Right atrium auricular region (tissue), 2 donors: ENCODE measurements around the gene PTPRA. TPM values are rescaled to one million over a fixed set of nuclear protein-coding genes. Genes with fewer than 3 reads are reported as not detected.
"Not testable (repeated sequence)": the region's sequence is repeated elsewhere in the genome, so short reads cannot be mapped to it uniquely, and the experiment has no call there.

Source experiments
- DNase-seq: peaks from one replicate; pipeline ENCODE4 v3.0.0-alpha.2; 2019; ENCODE audit warnings: low spot score
- H3K27ac ChIP-seq, 2 donors: fragments of 200-600 bp; sonication (generic); 1 replicate in 1 of 2; 2 replicates in 1 of 2; pipeline ENCODE4 v1.5.1; 2016 to 2019
- H3K27me3 ChIP-seq, 2 donors: fragments of 200-600 bp; sonication (generic); one replicate each; pipeline versions ENCODE4 v1.5.1 to v1.6.0; 2017 to 2019
- H3K36me3 ChIP-seq: fragments of 200-600 bp; sonication (generic); one replicate; pipeline ENCODE4 v1.5.1; 2016
- H3K4me1 ChIP-seq, 2 donors: fragments of 200-600 bp; sonication (generic); one replicate each; pipeline versions ENCODE4 v1.5.1 to v1.6.0; 2017 to 2019
- H3K4me3 ChIP-seq, 2 donors: fragments of 200-600 bp; sonication (generic); 1 replicate in 1 of 2; 2 replicates in 1 of 2; pipeline ENCODE4 v1.5.1; 2017 to 2019; ENCODE audit warnings: mild to moderate bottlenecking in 1 of 2, moderate library complexity in 1 of 2
- H3K9me3 ChIP-seq, 2 donors: fragments of 200-600 bp; sonication (generic); one replicate each; pipeline ENCODE4 v1.5.1; 2019
- total RNA-seq, 2 donors: library from RNA; depleted of rRNA; stranded (reverse); fragments of >200 nt; gene quantifications; one replicate each; pipeline ENCODE4 v1.1.0, GENCODE V29; 2016
- TF ChIP-seq, protein P1 (sequence below), 2 donors: fragments of 200-600 bp; sonication (generic); IDR thresholded peaks; one replicate each; pipeline ENCODE4 v1.5.1; 2019; ENCODE audit warnings: antibody characterized with exemption in 2 of 2

The PTPRA gene
- total RNA-seq, 2 donors from 2014 or later: 32.8 to 46.0 TPM

DNA sequence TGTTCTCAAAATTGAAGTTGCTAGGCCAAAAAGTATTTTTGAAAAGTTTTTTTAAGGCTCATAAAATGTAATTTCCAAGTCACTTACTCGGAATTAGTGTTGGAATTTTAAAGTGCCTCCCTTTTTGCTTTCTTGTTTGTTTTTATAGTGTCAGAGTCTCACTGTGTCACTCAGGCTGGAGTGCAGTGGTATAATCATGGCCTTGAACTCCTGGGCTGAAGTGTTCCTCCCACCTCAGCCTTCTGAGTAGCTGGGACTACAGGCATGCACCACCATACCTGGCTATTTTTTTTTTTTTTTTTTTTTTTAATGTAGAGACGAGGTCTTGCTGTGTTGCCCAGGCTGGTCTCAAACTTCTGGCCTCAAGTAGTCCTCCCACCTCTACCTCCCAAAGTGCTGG lies 130.1 kb downstream of the PTPRA start:
- Histone ChIP-seq H3K36me3 (peaks cover 41% of the 10 kb centered on the region), H3K4me1 (no peaks in the 10 kb centered on the region), H3K9me3 (no peaks in the 10 kb centered on the region), H3K27ac (no peak overlapping the region), H3K4me3 (no peak overlapping the region), H3K27me3 (no peaks in the 10 kb centered on the region)
- TF ChIP-seq, protein P1, sequence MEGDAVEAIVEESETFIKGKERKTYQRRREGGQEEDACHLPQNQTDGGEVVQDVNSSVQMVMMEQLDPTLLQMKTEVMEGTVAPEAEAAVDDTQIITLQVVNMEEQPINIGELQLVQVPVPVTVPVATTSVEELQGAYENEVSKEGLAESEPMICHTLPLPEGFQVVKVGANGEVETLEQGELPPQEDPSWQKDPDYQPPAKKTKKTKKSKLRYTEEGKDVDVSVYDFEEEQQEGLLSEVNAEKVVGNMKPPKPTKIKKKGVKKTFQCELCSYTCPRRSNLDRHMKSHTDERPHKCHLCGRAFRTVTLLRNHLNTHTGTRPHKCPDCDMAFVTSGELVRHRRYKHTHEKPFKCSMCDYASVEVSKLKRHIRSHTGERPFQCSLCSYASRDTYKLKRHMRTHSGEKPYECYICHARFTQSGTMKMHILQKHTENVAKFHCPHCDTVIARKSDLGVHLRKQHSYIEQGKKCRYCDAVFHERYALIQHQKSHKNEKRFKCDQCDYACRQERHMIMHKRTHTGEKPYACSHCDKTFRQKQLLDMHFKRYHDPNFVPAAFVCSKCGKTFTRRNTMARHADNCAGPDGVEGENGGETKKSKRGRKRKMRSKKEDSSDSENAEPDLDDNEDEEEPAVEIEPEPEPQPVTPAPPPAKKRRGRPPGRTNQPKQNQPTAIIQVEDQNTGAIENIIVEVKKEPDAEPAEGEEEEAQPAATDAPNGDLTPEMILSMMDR (IDR thresholded peaks at IDR 0.05): no peak
- no peak for DNase-seq

DNA sequence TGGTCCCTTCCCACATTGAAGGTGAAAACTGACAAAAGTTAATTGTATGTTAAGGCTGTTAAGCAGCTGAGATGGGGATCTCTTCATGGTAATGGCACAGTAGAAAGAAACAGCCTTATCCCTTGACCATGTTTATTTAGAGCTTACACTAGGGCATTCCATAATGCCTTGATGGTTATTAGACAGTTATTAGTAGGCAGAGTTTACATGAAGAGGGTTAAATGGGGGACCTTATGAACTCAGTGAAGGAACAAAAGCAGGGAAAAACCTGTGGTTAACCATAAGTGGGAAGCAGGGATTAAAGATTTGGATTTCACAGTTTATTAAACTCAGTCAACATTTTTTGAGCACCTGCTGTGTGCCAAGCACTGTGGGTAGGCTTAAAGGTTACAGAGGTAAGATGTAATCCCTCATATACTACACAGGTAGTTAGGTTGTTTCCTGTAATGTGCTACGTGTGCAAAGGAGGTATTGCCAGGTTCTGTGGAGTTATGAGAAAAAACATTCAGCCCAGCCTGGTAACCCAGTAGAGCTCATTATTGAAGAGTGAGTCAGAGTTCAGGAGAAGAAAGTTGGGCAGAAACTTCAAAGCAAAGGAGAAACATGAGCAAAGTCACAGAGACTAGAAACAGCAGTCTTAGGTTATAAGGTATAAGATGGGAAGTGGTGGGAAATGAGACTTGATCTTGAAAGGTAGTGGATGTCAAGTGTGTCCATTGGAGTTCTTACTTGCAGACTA lies 137.9 kb downstream of the PTPRA start:
- Histone ChIP-seq H3K27me3 (no peaks in the 10 kb centered on the region), H3K4me3 (no peak overlapping the region), H3K9me3 (no peaks in the 10 kb centered on the region), H3K4me1 (no peaks in the 10 kb centered on the region), H3K27ac (no peak overlapping the region), H3K36me3 (peaks cover 60% of the 10 kb centered on the region)
- TF ChIP-seq, protein P1 (IDR thresholded peaks at IDR 0.05): no peak
- DNase-seq: no peak

- Histone ChIP-seq H3K36me3 (peaks cover 54% of the 10 kb centered on the region), H3K4me1 (no peaks in the 10 kb centered on the region), H3K27me3 (no peaks in the 10 kb centered on the region), H3K9me3 (no peaks in the 10 kb centered on the region), H3K27ac (no peak overlapping the region), H3K4me3 (no peak overlapping the region)
- no peak for DNase-seq
- TF ChIP-seq, protein P1 (IDR thresholded peaks at IDR 0.05): no peak
These were observed 138.5 kb downstream of the PTPRA start for GRCh38 chr20:3011752-3012151.

DNA sequence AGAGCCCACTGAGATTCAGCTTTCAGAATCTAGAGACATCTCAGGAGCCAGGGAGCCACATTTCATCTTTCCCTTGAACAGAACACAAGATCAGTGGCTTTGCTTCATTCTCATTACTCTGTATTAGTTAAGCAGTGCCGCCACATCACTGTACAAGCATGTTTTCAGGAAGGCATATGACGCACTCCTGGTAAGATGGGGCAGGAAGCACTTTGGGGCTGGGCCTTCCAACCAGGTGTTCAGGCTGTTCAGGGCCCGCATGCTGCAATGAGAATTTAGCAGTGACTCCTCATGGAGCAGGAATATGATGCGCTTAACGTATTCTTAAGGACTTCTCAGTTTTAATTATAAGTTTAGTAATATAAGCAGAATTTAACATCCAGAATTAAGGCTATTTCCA lies 140.5 kb downstream of the PTPRA start:
- peaks cover 42% of the 10 kb centered on the region for H3K36me3 ChIP-seq
- TF ChIP-seq, protein P1 (IDR thresholded peaks at IDR 0.05): no peak

DNA sequence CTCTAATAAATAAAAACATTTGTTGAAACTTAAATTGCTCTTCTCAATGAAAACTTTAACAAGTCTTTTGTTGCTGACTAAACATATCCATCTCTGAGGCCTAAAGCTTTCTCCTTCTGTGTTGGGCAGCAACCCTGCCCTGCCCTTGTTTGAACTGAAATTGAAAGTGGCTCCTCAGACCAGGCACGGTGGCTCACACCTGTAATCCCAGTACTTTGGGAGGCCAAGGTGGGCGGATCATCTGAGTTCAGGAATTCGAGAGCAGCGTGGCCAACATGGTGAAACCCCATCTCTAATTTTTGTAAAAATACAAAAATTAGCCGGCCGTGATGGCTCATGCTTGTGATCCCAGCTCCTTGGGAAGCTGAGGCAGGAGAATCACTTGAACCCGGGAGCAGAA lies 140.9 kb downstream of the PTPRA start:
- H3K27ac ChIP-seq: no peak overlapping the region
- no peaks in the 10 kb centered on the region for H3K4me1 ChIP-seq
- H3K4me3 ChIP-seq: no peak overlapping the region
- H3K9me3 ChIP-seq: no peaks in the 10 kb centered on the region
- H3K27me3 ChIP-seq: no peaks in the 10 kb centered on the region
- H3K36me3 ChIP-seq: peaks cover 38% of the 10 kb centered on the region
- TF ChIP-seq, protein P1 (IDR thresholded peaks at IDR 0.05): no peak
- no peak for DNase-seq

More for the DNA sequence above, 140.5 kb downstream of the PTPRA start:
- Histone ChIP-seq H3K27ac (no peak overlapping the region), H3K27me3 (no peaks in the 10 kb centered on the region), H3K9me3 (no peaks in the 10 kb centered on the region), H3K4me1 (no peaks in the 10 kb centered on the region), H3K4me3 (no peak overlapping the region)
- DNase-seq: no peak

GRCh38 chr20:3014662-3015061 lies 141.4 kb downstream of the PTPRA start:
- TF ChIP-seq, protein P1 (IDR thresholded peaks at IDR 0.05): no peak

DNA sequence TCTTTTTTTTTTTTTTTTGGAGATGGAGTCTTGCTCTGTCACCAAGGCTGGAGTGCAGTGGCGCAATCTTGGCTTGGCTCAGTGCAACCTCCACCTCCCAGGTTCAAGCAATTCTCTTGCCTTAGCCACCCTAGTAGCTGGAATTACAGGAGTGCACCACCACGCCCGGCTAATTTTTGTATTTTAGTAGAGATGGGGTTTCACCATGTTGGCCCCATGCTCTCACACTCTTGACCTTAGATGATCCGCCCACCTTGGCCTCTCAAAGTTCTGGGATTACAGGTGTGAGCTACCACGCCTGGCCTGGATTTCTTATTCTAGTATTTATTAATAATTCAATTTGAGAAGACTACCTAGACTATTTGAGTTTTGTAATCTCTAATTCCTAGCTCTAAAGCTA lies 142.0 kb downstream of the PTPRA start:
- H3K9me3 ChIP-seq, H3K27me3 ChIP-seq, DNase-seq, H3K4me3 ChIP-seq, H3K4me1 ChIP-seq, H3K27ac ChIP-seq: not testable (repeated sequence)
- H3K36me3 ChIP-seq: peaks cover 28% of the 10 kb centered on the region

More at GRCh38 chr20:3014662-3015061, 141.4 kb downstream of the PTPRA start:
- no peaks in the 10 kb centered on the region for H3K9me3 ChIP-seq
- no peaks in the 10 kb centered on the region for H3K27me3 ChIP-seq
- no peaks in the 10 kb centered on the region for H3K4me1 ChIP-seq
- DNase-seq: no peak
- H3K36me3 ChIP-seq: peaks cover 33% of the 10 kb centered on the region
- no peak overlapping the region for H3K27ac ChIP-seq
- no peak overlapping the region for H3K4me3 ChIP-seq
